Neural progenitor cell (in vitro differentiated cells): Measurements from ENCODE around the gene PEAR1. TPM values are rescaled to one million over a fixed set of nuclear protein-coding genes. Genes with fewer than 3 reads are reported as not detected.

Experiments
- DNase-seq: peaks from one replicate; pipeline ENCODE4 v3.0.0-alpha.2; 2016; ENCODE audit warnings: low spot score
- H2AFZ ChIP-seq: fragments of 200-600 bp; sonication (generic); replicated peaks from 2 replicates; pipeline ENCODE4 v1.6.1; 2016; ENCODE audit warnings: antibody characterized with exemption
- H3F3A ChIP-seq: fragments of 200-600 bp; sonication (generic); 2 replicates; pipeline ENCODE4 v1.6.1; 2016; ENCODE audit warnings: antibody characterized with exemption, low read depth
- H3K27ac ChIP-seq: fragments of 200-600 bp; sonication (generic); 2 replicates; pipeline ENCODE4 v1.5.1; 2016; ENCODE audit warnings: mild to moderate bottlenecking
- H3K27me3 ChIP-seq: fragments of 200-600 bp; sonication (generic); 2 replicates; pipeline ENCODE4 v1.6.1; 2016; ENCODE audit warnings: mild to moderate bottlenecking, moderate library complexity
- H3K36me3 ChIP-seq: fragments of 200-600 bp; sonication (generic); 2 replicates; pipeline ENCODE4 v1.5.1; 2016
- H3K4me1 ChIP-seq: fragments of 200-600 bp; sonication (generic); 2 replicates; pipeline ENCODE4 v1.6.1; 2016; ENCODE audit warnings: mixed run types
- H3K4me2 ChIP-seq: fragments of 200-600 bp; sonication (generic); 2 replicates; pipeline ENCODE4 v1.6.1; 2016
- H3K4me3 ChIP-seq: fragments of 200-600 bp; sonication (generic); 2 replicates; pipeline ENCODE4 v1.5.1; 2016
- H3K79me2 ChIP-seq: fragments of 200-600 bp; sonication (generic); 2 replicates; pipeline ENCODE4 v1.6.1; 2016; ENCODE audit warnings: low read depth
- H3K9ac ChIP-seq: fragments of 200-600 bp; sonication (generic); 2 replicates; pipeline ENCODE4 v1.6.1; 2016
- H3K9me3 ChIP-seq: fragments of 200-600 bp; sonication (generic); 2 replicates; pipeline ENCODE4 v1.5.1; 2016; ENCODE audit warnings: low read depth
- H4K20me1 ChIP-seq: fragments of 200-600 bp; sonication (generic); 2 replicates; pipeline ENCODE4 v1.6.1; 2016; ENCODE audit warnings: low read depth
- H3K27ac Mint-ChIP-seq: 3 replicates; pipeline ENCODE4 v1.8.0; 2021; ENCODE audit warnings: mixed read lengths
- H3K27me3 Mint-ChIP-seq: 2 replicates; pipeline ENCODE4 v1.8.0; 2022; ENCODE audit warnings: low read depth, mild to moderate bottlenecking, inconsistent platforms, moderate library complexity, mixed read lengths; ENCODE audit not compliant: insufficient read depth
- H3K36me3 Mint-ChIP-seq: 3 replicates; pipeline ENCODE4 v1.8.0; 2021; ENCODE audit warnings: mixed read lengths
- H3K4me1 Mint-ChIP-seq: 3 replicates; pipeline ENCODE4 v1.8.0; 2021; ENCODE audit warnings: mixed read lengths
- H3K4me3 Mint-ChIP-seq: 3 replicates; pipeline ENCODE4 v1.8.0; 2021; ENCODE audit warnings: mild to moderate bottlenecking, moderate library complexity, mixed read lengths
- H3K9me3 Mint-ChIP-seq: 3 replicates; pipeline ENCODE4 v1.8.0; 2020; ENCODE audit warnings: mixed read lengths
- CTCF ChIP-seq: fragments of 200-600 bp; sonication (generic); IDR thresholded peaks from 2 replicates; pipeline ENCODE4 v1.5.1; 2017; ENCODE audit warnings: antibody characterized with exemption, mild to moderate bottlenecking
- EZH2 ChIP-seq: fragments of 200-600 bp; sonication (generic); IDR thresholded peaks from 2 replicates; pipeline ENCODE4 v1.6.1; 2017; ENCODE audit warnings: antibody characterized with exemption, mild to moderate bottlenecking, moderate library complexity
- EZH2phosphoT487 ChIP-seq: fragments of 200-600 bp; sonication (generic); IDR thresholded peaks from 2 replicates; pipeline ENCODE4 v1.6.1; 2017; ENCODE audit warnings: antibody characterized with exemption
- total RNA-seq: library from RNA; depleted of rRNA; stranded (reverse); fragments of >200 nt; gene quantifications from 2 replicates; pipeline ENCODE4 v1.2.3, GENCODE V29; 2015; ENCODE audit warnings: low replicate concordance

PEAR1 gene
- total RNA-seq, 1 donor from 2014 or later: not detected

GRCh38 chr1:156895927-156896326, 2.4 kb downstream of the PEAR1 start:
- no peak overlapping the region for H3K27ac Mint-ChIP-seq
- H3K4me3 Mint-ChIP-seq: no peak overlapping the region
- Histone ChIP-seq H3F3A (peaks cover 8% of the 10 kb centered on the region), H3K36me3 (no peaks in the 10 kb centered on the region), H2AFZ (no peak overlapping the region), H3K27ac (no peak overlapping the region), H3K4me1 (peaks cover 17% of the 10 kb centered on the region), H3K79me2 (no peaks in the 10 kb centered on the region), H3K9ac (no peak overlapping the region), H3K9me3 (no peaks in the 10 kb centered on the region), H4K20me1 (peaks cover 6% of the 10 kb centered on the region), H3K27me3 (peaks cover 62% of the 10 kb centered on the region), H3K4me2 (no peak overlapping the region), H3K4me3 (no peak overlapping the region)
- H3K4me1 Mint-ChIP-seq: peaks cover 45% of the 10 kb centered on the region
- no peaks in the 10 kb centered on the region for H3K9me3 Mint-ChIP-seq
- H3K36me3 Mint-ChIP-seq: no peaks in the 10 kb centered on the region
- H3K27me3 Mint-ChIP-seq: peaks cover 34% of the 10 kb centered on the region
- DNase-seq: no peak
- no peak for TF ChIP-seq EZH2phosphoT487
- no peak for TF ChIP-seq CTCF
- no peak for TF ChIP-seq EZH2

- Mint-ChIP-seq H3K36me3 (no peaks in the 10 kb centered on the region), H3K27ac (peak overlapping the region; percentile 7), H3K4me3 (no peak overlapping the region), H3K9me3 (no peaks in the 10 kb centered on the region), H3K4me1 (peaks cover 48% of the 10 kb centered on the region), H3K27me3 (peaks cover 30% of the 10 kb centered on the region)
- Histone ChIP-seq H3K79me2 (no peaks in the 10 kb centered on the region), H3K27ac (no peak overlapping the region), H3K4me1 (peaks cover 17% of the 10 kb centered on the region), H3K4me2 (no peak overlapping the region), H3K4me3 (no peak overlapping the region), H3K36me3 (no peaks in the 10 kb centered on the region), H3K9me3 (no peaks in the 10 kb centered on the region), H3F3A (peaks cover 8% of the 10 kb centered on the region), H3K27me3 (peaks cover 55% of the 10 kb centered on the region), H4K20me1 (peaks cover 6% of the 10 kb centered on the region), H3K9ac (no peak overlapping the region), H2AFZ (no peak overlapping the region)
- no peak for TF ChIP-seq EZH2
- TF ChIP-seq CTCF: no peak
- TF ChIP-seq EZH2phosphoT487: no peak
- DNase-seq: peak; percentile 57
Observed at GRCh38 chr1:156896490-156897033, 3.0 kb downstream of the PEAR1 start.

- peaks cover 8% of the 10 kb centered on the region for H3F3A ChIP-seq
- H2AFZ ChIP-seq: no peak overlapping the region
- no peak overlapping the region for H3K4me2 ChIP-seq
- Mint-ChIP-seq H3K4me1 (peaks cover 43% of the 10 kb centered on the region), H3K4me3 (no peak overlapping the region), H3K27me3 (peaks cover 23% of the 10 kb centered on the region), H3K27ac (peak overlapping the region; percentile 69), H3K36me3 (no peaks in the 10 kb centered on the region), H3K9me3 (no peaks in the 10 kb centered on the region)
- DNase-seq: no peak
- H3K9me3 ChIP-seq: no peaks in the 10 kb centered on the region
- H3K9ac ChIP-seq: no peak overlapping the region
- no peak overlapping the region for H3K27ac ChIP-seq
- H4K20me1 ChIP-seq: peaks cover 6% of the 10 kb centered on the region
- peaks cover 17% of the 10 kb centered on the region for H3K4me1 ChIP-seq
- no peaks in the 10 kb centered on the region for H3K36me3 ChIP-seq
- TF ChIP-seq EZH2 (no peak), CTCF (no peak), EZH2phosphoT487 (no peak)
- H3K79me2 ChIP-seq: no peaks in the 10 kb centered on the region
- peaks cover 49% of the 10 kb centered on the region for H3K27me3 ChIP-seq
- H3K4me3 ChIP-seq: no peak overlapping the region
Observed at GRCh38 chr1:156897078-156897825, 3.7 kb downstream of the PEAR1 start.
